GM04503 (cell line): ENCODE data around the gene PYCR2.

Source experiments
- DNase-seq: peaks from one replicate; pipeline ENCODE4 v3.0.0-alpha.2; 2012; ENCODE audit warnings: low read depth

PYCR2 gene

DNA sequence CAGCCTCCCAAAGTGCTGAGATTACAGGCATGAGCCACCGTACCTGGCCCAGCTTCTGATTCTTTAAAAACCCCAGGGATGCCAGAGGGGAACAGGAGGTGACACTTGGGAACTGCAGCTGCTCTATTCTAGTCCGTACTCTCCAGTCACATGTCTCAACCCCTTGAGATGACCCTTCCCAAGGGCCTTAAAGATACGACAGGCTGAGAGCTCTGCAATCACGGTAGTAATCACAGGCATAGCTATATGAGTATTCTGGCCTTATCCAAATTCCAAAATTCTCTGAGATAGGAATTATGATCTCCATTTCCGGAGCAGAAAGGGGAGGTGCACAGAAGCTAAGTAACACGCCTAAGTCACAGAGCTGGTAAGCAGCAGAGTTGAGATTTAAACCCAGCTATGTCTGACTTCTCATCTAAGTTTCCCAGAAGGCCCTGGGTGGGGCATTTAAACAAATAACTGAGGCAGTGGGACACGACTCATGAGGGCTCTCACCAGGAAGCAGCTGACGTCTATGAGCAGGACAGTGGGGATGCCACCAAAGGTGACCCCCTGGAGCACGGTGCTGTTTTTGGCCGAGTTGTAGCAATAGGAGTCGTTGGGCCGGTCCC is 47.0 kb downstream of the PYCR2 start:
- DNase-seq = no peak

DNA sequence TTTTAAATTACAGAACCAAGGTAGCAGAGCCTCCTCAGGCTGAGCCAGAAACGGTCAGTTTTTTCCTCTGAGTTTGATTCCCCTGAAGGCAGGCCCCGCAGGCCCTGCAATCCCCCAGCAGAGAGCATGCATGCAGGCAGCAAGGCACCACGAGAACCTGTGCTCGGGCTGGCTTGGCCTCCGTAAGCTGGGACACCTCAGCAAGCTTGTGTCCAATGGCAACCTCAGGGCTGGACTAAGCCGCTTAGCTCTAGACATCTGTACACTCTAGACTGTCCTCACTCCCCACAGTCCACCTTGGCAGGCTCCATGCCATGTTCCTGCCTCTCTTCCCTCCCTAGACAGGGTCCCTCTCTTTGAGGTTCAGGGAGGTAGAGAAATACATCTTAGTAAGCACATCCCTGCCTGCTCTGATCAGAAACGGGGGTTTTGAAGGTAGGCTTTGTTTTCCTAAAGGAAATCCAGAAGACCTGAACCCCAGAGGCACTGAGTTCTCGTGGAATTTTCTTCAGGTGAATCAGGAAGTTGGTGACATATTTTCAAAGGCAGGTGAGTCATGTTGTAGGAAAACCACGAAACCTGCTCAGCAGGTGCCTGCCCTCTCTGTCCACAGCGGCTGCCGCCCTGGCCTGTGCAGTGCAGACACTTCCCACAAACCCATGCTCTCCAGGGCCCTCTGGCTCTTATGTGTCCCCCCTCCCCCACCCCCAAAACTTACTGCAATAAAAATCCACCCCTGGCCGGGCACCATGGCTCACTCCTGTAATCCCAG is 48.8 kb downstream of the PYCR2 start:
- DNase-seq = no peak

DNA sequence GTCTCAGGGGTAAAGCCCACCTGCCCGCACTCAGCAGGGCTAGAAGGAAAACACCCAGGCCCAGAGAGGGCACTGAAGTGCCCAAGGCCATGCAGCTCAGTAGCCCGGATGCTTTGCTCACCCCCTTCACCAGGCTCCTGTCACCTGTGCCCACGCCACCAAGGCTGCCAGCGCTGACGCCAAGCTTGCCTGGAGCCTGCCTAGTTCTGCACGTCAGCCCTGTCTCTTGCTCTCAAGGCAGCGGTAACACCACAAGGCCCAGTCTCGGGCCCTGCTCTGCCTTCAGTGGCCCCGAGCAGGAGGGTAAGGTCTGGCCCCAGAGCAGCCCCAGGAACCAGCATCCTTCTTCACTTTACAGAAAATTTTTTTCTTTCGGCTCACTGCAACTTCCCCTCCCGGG is 49.6 kb downstream of the PYCR2 start:
- DNase-seq = no peak

DNA sequence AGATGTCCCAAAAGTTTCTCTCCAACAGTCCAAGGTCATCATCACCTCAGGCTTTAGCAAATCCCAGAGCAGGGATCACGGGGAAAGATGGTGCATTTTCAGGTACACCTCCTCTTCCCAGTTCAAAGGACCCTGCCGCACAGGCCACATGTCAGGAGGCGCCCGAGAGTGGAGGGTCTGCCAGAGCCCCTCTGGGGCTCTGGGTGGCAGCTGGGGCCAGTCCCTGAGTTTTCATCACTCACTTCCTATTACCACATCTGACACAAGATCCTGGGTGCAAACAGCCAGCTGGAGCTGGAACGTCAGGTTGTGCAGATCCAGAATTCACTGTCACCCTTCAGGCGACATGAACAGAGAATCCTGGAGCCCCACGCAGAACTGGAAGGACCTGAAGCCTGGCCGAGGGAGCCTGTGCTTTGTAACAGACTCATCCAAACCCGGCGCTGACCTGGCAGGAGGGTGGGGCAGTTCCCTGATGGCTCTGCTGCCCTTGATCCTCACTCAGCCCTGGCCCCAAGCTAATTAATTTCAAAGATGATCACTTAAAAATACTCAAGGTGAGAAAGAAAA is 50.7 kb downstream of the PYCR2 start:
- DNase-seq = no peak

DNA sequence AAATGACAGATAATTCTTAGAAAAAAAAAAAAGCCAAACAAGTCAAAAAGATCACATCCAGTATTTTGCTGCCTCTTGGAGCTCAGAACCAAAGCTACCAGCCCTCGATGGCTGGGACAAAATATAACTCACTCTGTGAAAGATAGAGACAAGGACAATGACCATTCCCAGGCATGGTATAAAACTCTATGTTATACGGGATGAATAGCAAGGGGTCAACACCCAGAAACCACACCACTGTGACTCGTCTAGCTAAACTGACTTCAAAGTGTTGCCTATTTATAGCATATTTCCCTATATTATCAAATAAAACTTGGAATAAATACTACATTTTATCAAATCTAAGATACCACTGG is 52.0 kb downstream of the PYCR2 start:
- no peak for DNase-seq

DNA sequence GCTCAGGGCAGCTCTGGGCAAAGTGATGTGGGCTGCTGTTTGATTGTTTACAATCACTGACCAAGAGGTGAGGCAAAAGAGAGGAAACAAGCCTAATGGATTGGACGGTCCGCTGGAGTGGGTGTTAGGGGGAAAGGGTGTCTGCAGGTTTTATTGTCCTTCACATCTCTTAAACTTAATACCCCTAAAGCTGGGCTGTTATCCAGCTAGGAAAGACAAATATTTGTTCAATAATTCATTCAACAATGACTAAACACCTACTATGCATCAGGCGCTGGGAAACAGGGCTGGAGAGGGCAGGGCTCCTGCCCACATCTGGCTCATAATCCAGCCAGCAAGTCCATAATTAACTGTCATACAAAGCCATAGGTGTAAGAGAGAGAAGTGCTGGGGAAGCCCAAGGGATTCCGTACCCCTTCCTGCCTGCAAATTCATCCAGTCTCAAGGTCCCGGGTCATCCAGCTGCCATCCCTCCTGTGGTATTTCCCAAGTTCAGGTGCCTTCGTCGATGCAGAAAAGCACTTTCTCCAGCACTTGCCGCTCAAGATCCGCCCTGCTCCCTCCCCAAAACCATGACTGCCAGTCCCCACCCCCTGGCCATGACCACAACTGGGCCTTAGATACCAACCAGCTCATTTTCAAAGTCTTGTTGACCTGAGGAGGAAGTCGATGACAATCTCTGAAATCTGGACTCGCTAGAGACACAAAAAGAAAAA is 52.5 kb downstream of the PYCR2 start:
- no peak for DNase-seq

DNA sequence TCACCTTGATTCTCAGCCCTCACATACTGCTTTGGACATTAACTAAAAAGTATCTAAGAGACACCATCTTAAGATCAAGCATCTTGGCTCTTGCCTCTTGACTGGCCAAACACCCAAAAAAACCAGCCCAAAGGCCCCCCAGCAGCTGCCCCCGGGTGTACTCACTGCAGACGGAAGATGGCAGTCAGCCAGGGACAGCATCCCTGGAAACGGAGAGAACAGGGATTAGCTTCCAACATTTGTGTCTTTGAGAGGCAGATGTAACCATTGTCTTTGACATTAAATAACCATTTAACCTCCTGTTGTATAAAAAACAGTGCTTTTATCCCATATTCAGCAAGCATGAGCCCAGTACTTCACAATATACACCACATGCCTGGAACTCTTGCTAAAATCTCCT is 53.1 kb downstream of the PYCR2 start:
- DNase-seq = no peak
